Upper lobe of left lung (tissue), 4 donors: ENCODE results near the gene ULK4.

Source experiments
- EP300 ChIP-seq, 4 donors: sonication (generic); formaldehyde crosslinking; IDR thresholded peaks; one replicate each; pipeline ENCODE4 v1.5.1; 2017; ENCODE audit warnings: antibody characterized with exemption in 4 of 4, control low read depth in 2 of 4
- POLR2A ChIP-seq, 4 donors: fragments of 450-650 bp; IDR thresholded peaks; one replicate each; pipeline ENCODE4 v1.5.1; 2016 to 2017; ENCODE audit warnings: antibody characterized with exemption in 4 of 4, mild to moderate bottlenecking in 2 of 4
- POLR2AphosphoS5 ChIP-seq, 2 donors: sonication (generic); formaldehyde crosslinking; IDR thresholded peaks; one replicate each; pipeline ENCODE4 v1.5.1; 2017; ENCODE audit warnings: antibody characterized with exemption in 2 of 2
- TF ChIP-seq, protein P1 (sequence below), 6 experiments: fragments of 450-650 bp in 4 of 6; fragments of 200-600 bp in 2 of 6; sonication (generic) in 2 of 6; IDR thresholded peaks; one replicate each; pipeline ENCODE4 v1.5.1; 2016 to 2019; ENCODE audit warnings: antibody characterized with exemption in 6 of 6

DNA sequence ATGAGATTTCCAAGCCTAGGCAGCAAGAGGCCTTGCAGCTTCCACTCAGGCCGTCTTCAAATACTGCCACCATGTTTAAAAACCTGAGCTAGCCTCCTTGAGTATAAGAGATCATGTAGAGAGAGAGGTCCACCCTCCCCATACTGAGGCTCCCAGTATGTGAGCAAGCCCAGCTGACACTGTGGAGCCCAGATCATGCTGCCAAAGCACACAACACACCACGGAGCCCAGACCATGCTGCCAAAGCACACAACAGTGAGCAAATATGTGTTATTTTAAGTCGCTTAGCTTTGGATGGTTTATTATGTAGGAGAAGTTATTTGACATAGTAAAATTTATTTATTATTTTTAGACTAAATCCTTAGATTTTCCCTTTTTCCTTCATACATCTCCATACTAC, 428.9 kb downstream of the ULK4 start:
- TF ChIP-seq, protein P1, sequence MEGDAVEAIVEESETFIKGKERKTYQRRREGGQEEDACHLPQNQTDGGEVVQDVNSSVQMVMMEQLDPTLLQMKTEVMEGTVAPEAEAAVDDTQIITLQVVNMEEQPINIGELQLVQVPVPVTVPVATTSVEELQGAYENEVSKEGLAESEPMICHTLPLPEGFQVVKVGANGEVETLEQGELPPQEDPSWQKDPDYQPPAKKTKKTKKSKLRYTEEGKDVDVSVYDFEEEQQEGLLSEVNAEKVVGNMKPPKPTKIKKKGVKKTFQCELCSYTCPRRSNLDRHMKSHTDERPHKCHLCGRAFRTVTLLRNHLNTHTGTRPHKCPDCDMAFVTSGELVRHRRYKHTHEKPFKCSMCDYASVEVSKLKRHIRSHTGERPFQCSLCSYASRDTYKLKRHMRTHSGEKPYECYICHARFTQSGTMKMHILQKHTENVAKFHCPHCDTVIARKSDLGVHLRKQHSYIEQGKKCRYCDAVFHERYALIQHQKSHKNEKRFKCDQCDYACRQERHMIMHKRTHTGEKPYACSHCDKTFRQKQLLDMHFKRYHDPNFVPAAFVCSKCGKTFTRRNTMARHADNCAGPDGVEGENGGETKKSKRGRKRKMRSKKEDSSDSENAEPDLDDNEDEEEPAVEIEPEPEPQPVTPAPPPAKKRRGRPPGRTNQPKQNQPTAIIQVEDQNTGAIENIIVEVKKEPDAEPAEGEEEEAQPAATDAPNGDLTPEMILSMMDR (IDR thresholded peaks at IDR 0.05) = no peak
- TF ChIP-seq POLR2AphosphoS5 (IDR thresholded peaks at IDR 0.05) (no peak), EP300 (IDR thresholded peaks at IDR 0.05) (no peak), POLR2A (IDR thresholded peaks at IDR 0.05) (no peak)
